Measurements from ENCODE around the gene MPDU1. TPM values are rescaled to one million over a fixed set of nuclear protein-coding genes. Genes with fewer than 3 reads are reported as not detected.

Gene MPDU1
- total RNA-seq, 4 donors from 2014 or later = 26.0 to 50.4 (median 31.5) TPM

DNA sequence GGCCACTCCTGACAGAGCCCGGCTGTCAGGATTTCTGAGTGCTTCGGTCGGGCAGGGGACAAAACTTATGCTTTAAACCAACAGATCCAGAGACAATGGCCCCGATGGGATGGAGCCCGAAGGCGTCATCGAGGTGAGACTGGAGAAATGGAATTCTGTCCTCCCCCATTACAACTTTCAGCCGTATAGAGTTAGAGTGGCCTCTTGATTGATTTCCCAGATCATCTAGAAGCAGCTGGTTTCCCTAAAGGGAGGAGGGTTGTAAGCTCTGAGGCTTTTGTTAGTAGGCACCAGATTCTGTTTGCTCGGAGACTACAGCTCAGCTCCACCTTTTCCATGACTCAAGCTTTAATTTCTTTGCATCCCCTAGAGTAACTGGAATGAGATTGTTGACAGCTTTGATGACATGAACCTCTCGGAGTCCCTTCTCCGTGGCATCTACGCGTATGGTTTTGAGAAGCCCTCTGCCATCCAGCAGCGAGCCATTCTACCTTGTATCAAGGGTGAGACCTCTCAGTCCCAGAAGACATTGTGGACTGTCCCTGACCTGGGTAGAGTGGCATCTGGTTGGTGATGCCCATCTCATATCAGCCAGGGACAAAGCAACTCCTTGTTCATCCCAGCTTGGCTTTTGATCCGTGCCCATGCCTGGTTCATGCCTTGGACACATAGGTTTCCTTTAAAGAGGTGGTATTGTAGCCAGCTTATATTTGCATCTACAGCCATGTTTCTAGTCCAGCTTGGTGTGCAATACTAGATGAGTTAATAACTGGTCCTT, 9.3 kb upstream of the MPDU1 start:
- 23% methylated on average over 13 of the region's 15 CpGs for WGBS
- peaks cover 40 to 65% (median 61%) of the 10 kb centered on the region in 4 donors for H3K4me1 ChIP-seq
- intact Hi-C loops (cut with DNase I) = no loop called here
- no peaks in the 10 kb centered on the region for H3K9me3 ChIP-seq
- H3K27ac ChIP-seq (replicated peaks in 1 of 4) = peak overlapping the region; percentile 98 to 100 (median 100)
- H3K4me3 ChIP-seq = peak overlapping the region; percentile 85 to 100 (median 98)
- no peaks in the 10 kb centered on the region for H3K27me3 ChIP-seq
- TF ChIP-seq POLR2A (IDR thresholded peaks at IDR 0.05; ENCODE audit: low read depth) = no peak
- no peak for TF ChIP-seq EP300 (IDR thresholded peaks at IDR 0.05)
- TF ChIP-seq, protein P1, sequence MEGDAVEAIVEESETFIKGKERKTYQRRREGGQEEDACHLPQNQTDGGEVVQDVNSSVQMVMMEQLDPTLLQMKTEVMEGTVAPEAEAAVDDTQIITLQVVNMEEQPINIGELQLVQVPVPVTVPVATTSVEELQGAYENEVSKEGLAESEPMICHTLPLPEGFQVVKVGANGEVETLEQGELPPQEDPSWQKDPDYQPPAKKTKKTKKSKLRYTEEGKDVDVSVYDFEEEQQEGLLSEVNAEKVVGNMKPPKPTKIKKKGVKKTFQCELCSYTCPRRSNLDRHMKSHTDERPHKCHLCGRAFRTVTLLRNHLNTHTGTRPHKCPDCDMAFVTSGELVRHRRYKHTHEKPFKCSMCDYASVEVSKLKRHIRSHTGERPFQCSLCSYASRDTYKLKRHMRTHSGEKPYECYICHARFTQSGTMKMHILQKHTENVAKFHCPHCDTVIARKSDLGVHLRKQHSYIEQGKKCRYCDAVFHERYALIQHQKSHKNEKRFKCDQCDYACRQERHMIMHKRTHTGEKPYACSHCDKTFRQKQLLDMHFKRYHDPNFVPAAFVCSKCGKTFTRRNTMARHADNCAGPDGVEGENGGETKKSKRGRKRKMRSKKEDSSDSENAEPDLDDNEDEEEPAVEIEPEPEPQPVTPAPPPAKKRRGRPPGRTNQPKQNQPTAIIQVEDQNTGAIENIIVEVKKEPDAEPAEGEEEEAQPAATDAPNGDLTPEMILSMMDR (IDR thresholded peaks at IDR 0.05) = no peak
- TF ChIP-seq POLR2AphosphoS5 (IDR thresholded peaks at IDR 0.05) = peak in 1 of 2 donors; percentile 8
- H3K36me3 ChIP-seq = peaks cover 61 to 74% (median 74%) of the 10 kb centered on the region in 4 donors
- no peak for DNase-seq (ENCODE audit: extremely low spot score)

DNA sequence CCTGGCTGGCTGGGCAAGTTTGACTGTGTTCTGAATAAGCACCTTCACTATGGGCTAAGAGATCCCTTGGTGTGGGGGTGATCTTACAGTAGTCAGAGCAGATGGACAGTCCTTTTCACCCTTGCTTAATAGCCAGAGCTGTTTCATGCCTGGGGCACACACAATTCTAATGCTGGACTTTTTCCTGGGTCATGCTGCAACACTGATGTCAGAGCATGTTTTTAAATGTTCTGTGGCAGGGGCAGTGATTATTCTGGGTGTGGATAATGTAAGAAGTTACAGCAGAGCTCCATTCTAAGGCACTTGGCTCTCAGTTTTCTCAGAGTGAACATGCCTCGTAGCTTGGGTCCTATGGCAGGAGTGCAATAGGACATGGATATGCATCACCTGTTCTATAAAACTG, 8.2 kb upstream of the MPDU1 start:
- peaks cover 55 to 69% (median 64%) of the 10 kb centered on the region in 4 donors for H3K36me3 ChIP-seq
- intact Hi-C loops (cut with DNase I) = no loop called here
- WGBS = 50% methylated on average over 1 of the region's 1 CpG
- peak overlapping the region in 2 of 4 donors; percentile 99 to 100 for H3K27ac ChIP-seq (replicated peaks in 1 of 4)
- no peak for DNase-seq (ENCODE audit: extremely low spot score)
- TF ChIP-seq POLR2AphosphoS5 (IDR thresholded peaks at IDR 0.05) (no peak), EP300 (IDR thresholded peaks at IDR 0.05) (no peak), POLR2A (IDR thresholded peaks at IDR 0.05; ENCODE audit: low read depth) (no peak)
- TF ChIP-seq, protein P1 (IDR thresholded peaks at IDR 0.05) = no peak
- H3K4me3 ChIP-seq = peak overlapping the region in 1 of 4 donors; percentile 6
- no peaks in the 10 kb centered on the region for H3K9me3 ChIP-seq
- no peaks in the 10 kb centered on the region for H3K27me3 ChIP-seq
- H3K4me1 ChIP-seq = peaks cover 49 to 76% (median 72%) of the 10 kb centered on the region in 4 donors

DNA sequence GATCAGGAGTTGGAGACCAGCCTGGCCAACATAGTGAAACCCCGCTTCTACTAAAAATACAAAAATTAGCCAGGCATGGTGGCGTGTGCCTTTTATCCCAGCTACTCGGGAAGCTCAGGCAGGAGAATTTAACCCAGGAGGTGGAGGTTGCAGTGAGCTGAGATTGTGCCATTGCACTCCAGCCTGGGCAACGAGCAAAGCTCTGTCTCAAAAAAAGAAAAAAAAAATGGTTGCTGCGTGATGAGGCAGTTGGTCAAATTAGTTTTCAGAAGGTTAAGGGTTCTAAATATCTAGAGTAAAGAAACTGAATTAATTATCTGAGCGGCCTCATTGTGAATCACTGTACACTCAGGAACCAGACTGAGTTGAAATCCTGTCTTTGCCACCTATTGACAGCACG, 7.7 kb upstream of the MPDU1 start:
- Histone ChIP-seq H3K27ac (replicated peaks in 1 of 4) (peak overlapping the region in 1 of 4 donors; percentile 100), H3K4me1 (peaks cover 49 to 81% (median 77%) of the 10 kb centered on the region in 4 donors), H3K4me3 (no peak overlapping the region), H3K9me3 (no peaks in the 10 kb centered on the region), H3K27me3 (no peaks in the 10 kb centered on the region), H3K36me3 (peaks cover 53 to 64% (median 59%) of the 10 kb centered on the region in 4 donors)
- no peak for DNase-seq (ENCODE audit: extremely low spot score)
- intact Hi-C loops (cut with DNase I) = no loop called here
- TF ChIP-seq POLR2AphosphoS5 (IDR thresholded peaks at IDR 0.05) (no peak), POLR2A (IDR thresholded peaks at IDR 0.05; ENCODE audit: low read depth) (no peak), EP300 (IDR thresholded peaks at IDR 0.05) (no peak)
- TF ChIP-seq, protein P1 (IDR thresholded peaks at IDR 0.05) = no peak
- WGBS = 71% methylated on average over 7 of the region's 7 CpGs

DNA sequence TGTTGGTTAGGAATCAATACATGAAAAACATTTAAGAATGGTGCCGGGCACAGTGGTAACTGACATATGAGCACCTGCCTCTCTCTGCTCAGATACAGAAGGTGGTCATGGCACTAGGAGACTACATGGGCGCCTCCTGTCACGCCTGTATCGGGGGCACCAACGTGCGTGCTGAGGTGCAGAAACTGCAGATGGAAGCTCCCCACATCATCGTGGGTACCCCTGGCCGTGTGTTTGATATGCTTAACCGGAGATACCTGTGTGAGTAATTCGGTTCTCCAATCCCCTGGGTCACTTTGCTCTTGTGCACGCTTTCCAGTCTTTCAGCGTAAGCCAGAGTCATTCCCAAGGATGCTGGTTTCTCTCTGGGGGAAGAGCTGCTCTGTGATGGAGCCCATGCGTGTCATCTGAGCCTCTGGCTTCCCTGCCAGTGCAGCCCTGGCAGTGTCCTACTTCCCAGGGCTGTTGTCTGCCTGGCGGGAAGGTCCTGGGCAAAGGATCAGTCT, 7.2 kb upstream of the MPDU1 start:
- Histone ChIP-seq H3K27ac (replicated peaks in 1 of 4) (peak overlapping the region in 2 of 4 donors; percentile 20 to 100), H3K4me3 (no peak overlapping the region), H3K9me3 (no peaks in the 10 kb centered on the region), H3K27me3 (no peaks in the 10 kb centered on the region), H3K4me1 (peaks cover 52 to 83% (median 80%) of the 10 kb centered on the region in 4 donors), H3K36me3 (peaks cover 48 to 60% (median 54%) of the 10 kb centered on the region in 4 donors)
- intact Hi-C loops (cut with DNase I) = no loop called here
- TF ChIP-seq EP300 (IDR thresholded peaks at IDR 0.05) (no peak), POLR2A (IDR thresholded peaks at IDR 0.05; ENCODE audit: low read depth) (no peak), POLR2AphosphoS5 (IDR thresholded peaks at IDR 0.05) (no peak)
- TF ChIP-seq, protein P1 (IDR thresholded peaks at IDR 0.05) = no peak
- no peak for DNase-seq (ENCODE audit: extremely low spot score)
- WGBS = 90% methylated on average over 12 of the region's 14 CpGs

Data from esophagus muscularis mucosa (tissue), 4 donors.